Neural cell (in vitro differentiated cells): Measurements from ENCODE around the gene METTL24. TPM values are rescaled to one million over a fixed set of nuclear protein-coding genes. Genes with fewer than 3 reads are reported as not detected.

Experiments
- H2AFZ ChIP-seq: fragments of 200-600, 300-800 bp; sonication (generic), shearing (Covaris generic); 2 replicates; pipeline ENCODE4 v1.6.0; 2014; ENCODE audit warnings: low read depth, mild to moderate bottlenecking, antibody characterized with exemption, low read length, moderate library complexity
- H3F3A ChIP-seq: fragments of 200-600 bp; shearing (Covaris generic); 2 replicates; pipeline ENCODE4 v1.6.1; 2016; ENCODE audit warnings: mild to moderate bottlenecking, moderate library complexity, mixed read lengths, antibody characterized with exemption, low read length; ENCODE audit not compliant: insufficient read depth, poor library complexity, severe bottlenecking
- H3K27ac ChIP-seq: fragments of 200-600, 300-800 bp; sonication (generic), shearing (Covaris generic); 2 replicates; pipeline ENCODE4 v1.5.1; 2014; ENCODE audit warnings: mild to moderate bottlenecking, low read length, moderate library complexity
- H3K27me3 ChIP-seq: fragments of 300-800, 200-600 bp; sonication (generic), shearing (Covaris generic); 2 replicates; pipeline ENCODE4 v1.6.0; 2014; ENCODE audit warnings: mild to moderate bottlenecking, low read depth, low read length, moderate library complexity; ENCODE audit not compliant: insufficient read depth
- H3K36me3 ChIP-seq: fragments of 300-800, 200-600 bp; sonication (generic), shearing (Covaris generic); 2 replicates; pipeline ENCODE4 v1.5.1; 2014; ENCODE audit warnings: mild to moderate bottlenecking, antibody characterized with exemption, low read length, moderate library complexity; ENCODE audit not compliant: insufficient read depth
- H3K4me2 ChIP-seq: fragments of 300-800, 200-600 bp; sonication (generic), shearing (Covaris generic); 2 replicates; pipeline ENCODE4 v1.6.0; 2014; ENCODE audit warnings: mild to moderate bottlenecking, low read length
- H3K4me3 ChIP-seq: fragments of 300-800, 200-600 bp; sonication (generic), shearing (Covaris generic); 2 replicates; pipeline ENCODE4 v1.5.1; 2014; ENCODE audit warnings: mild to moderate bottlenecking, low read length, moderate library complexity
- H3K79me2 ChIP-seq: fragments of 200-600 bp; shearing (Covaris generic); replicated peaks from 2 replicates; pipeline ENCODE4 v1.6.0; 2014; ENCODE audit warnings: mild to moderate bottlenecking, low read length, moderate library complexity; ENCODE audit not compliant: insufficient read depth
- H3K9ac ChIP-seq: fragments of 300-800, 200-600 bp; sonication (generic), shearing (Covaris generic); 2 replicates; pipeline ENCODE4 v1.6.1; 2016; ENCODE audit warnings: mild to moderate bottlenecking, low read length, mixed read lengths
- H3K9me2 ChIP-seq: fragments of 200-600 bp; shearing (Covaris generic); 2 replicates; pipeline ENCODE4 v1.6.1; 2016; ENCODE audit warnings: mild to moderate bottlenecking, low read length, mixed read lengths; ENCODE audit not compliant: insufficient read depth
- H3K9me3 ChIP-seq: fragments of 200-600, 300-800 bp; sonication (generic), shearing (Covaris generic); 2 replicates; pipeline ENCODE4 v1.6.1; 2016; ENCODE audit warnings: mild to moderate bottlenecking, mixed run types, low read length, moderate library complexity, mixed read lengths
- H4K20me1 ChIP-seq: fragments of 200-600 bp; shearing (Covaris generic); 2 replicates; pipeline ENCODE4 v1.6.1; 2016; ENCODE audit warnings: mild to moderate bottlenecking, mixed run types; ENCODE audit not compliant: insufficient read depth
- EP300 ChIP-seq: fragments of 450-650 bp; conservative IDR thresholded peaks from 2 replicates; pipeline ENCODE4 v1.6.1; 2014; ENCODE audit warnings: antibody characterized with exemption, mild to moderate bottlenecking, moderate library complexity; ENCODE audit not compliant: poor library complexity, severe bottlenecking
- MXI1 ChIP-seq: fragments of 450-650 bp; conservative IDR thresholded peaks from 2 replicates; pipeline ENCODE4 v1.6.1; 2014; ENCODE audit warnings: antibody characterized with exemption, mild to moderate bottlenecking; ENCODE audit not compliant: poor library complexity, severe bottlenecking
- POLR2AphosphoS5 ChIP-seq: IDR thresholded peaks from 2 replicates; pipeline ENCODE4 v1.6.1; 2012
- RAD21 ChIP-seq: fragments of 450-650 bp; conservative IDR thresholded peaks from 2 replicates; pipeline ENCODE4 v1.6.1; 2014; ENCODE audit warnings: antibody characterized with exemption, mild to moderate bottlenecking, moderate library complexity
- SMC3 ChIP-seq: fragments of 450-650 bp; conservative IDR thresholded peaks from 2 replicates; pipeline ENCODE4 v1.6.1; 2014; ENCODE audit warnings: antibody characterized with exemption, mild to moderate bottlenecking, moderate library complexity; ENCODE audit not compliant: poor library complexity
- TAF1 ChIP-seq: IDR thresholded peaks from 2 replicates; pipeline ENCODE4 v1.6.1; 2012; ENCODE audit warnings: low read depth
- polyA plus RNA-seq: library from polyadenylated mRNA; depleted of rRNA; stranded (reverse); fragments of >200 nt; gene quantifications from 2 replicates; pipeline ENCODE4 v1.2.3, GENCODE V29; 2014
- TF ChIP-seq, protein P1 (sequence below): IDR thresholded peaks from 2 replicates; pipeline ENCODE4 v1.6.1; 2012; ENCODE audit warnings: borderline replicate concordance
- TF ChIP-seq, protein P2 (sequence below): fragments of 450-650 bp; IDR thresholded peaks from 2 replicates; pipeline ENCODE4 v1.5.1; 2014; ENCODE audit warnings: antibody characterized with exemption, mild to moderate bottlenecking, moderate library complexity; ENCODE audit not compliant: poor library complexity, severe bottlenecking

Gene METTL24
- polyA plus RNA-seq, 1 donor from 2014 or later, result not detected

DNA sequence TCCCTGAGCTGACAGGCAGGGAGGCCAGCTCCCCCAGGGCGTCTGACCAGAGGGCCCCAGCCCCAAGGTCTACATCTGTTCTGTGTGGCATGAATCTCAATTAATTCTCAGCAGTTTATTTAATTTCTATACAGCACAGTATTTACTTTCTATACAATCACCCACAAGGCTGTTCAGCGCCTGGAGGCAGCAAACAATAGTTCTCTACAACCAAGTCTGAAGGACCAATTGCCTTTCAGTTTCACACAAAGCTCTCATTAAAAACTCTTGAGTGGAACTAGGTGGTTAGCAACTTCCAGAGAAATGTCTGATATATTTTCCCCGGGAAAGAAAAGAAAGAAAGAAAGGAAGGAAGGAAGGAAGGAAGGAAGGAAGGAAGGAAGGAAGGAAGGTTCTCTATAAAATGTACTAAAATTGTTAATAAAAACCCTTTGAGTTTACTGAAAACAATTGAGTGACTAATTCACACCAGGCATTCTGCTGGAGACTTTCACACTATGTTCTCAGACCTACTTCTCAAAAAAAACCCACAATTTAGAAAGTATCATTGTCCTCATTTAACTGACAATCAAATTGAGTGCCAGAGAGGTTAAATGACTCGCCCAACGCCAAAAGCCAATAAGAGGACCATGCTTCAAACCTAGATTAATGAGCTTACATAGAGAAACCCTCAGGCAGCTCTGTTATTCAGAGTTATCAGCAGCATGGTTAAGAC is 62.5 kb downstream of the METTL24 start:
- Histone ChIP-seq H3K36me3 (no peaks in the 10 kb centered on the region), H3K9ac (no peak overlapping the region), H3K27me3 (no peaks in the 10 kb centered on the region), H3K9me3 (no peaks in the 10 kb centered on the region), H3K79me2 (no peaks in the 10 kb centered on the region), H4K20me1 (no peaks in the 10 kb centered on the region), H3K27ac (no peak overlapping the region), H2AFZ (no peak overlapping the region), H3K9me2 (no peaks in the 10 kb centered on the region), H3F3A (no peaks in the 10 kb centered on the region), H3K4me2 (no peak overlapping the region), H3K4me3 (no peak overlapping the region)
- TF ChIP-seq RAD21 (no peak), EP300 (no peak)

DNA sequence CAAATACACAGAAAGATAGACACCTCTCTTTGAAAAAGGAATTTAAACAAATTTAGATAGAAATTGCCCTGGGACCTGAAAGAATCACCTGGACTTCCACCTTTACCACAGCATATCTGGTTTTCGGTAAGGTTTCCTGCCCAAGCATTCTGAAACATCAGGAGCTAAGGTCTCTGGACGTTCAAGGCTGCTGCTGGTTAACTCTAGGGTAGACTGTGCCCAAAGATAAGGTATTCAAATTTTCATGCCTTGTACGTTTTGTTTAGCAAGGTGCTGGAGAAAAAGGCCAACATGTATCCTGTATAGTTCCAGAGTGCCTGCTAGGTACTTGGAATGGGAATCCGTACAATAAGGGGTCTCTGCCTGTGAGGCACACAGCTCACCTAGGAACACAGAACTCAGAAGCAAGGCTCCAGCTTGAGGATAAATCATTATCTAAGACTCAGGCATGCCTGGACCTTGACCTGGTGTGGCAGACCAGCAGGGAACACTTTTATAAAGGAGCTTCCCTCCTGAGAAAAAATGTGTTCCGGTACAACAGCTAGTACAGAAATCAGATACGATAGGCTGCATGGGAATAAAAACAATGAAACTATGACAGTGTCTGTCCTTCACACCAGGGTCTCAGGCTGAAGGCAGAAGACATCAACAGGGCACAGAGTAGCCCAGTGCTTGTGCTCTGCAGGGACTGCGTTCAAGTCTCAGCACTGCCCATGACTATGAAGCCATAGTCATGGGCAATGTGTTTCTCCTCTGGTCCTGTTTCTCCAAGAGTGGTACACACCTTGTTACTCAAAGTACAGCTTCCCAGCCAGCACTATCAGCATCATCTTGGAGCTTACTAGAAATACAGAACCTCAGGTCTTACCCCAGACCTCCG is 70.4 kb downstream of the METTL24 start:
- Histone ChIP-seq H3K9ac (no peak overlapping the region), H3K9me2 (no peaks in the 10 kb centered on the region), H3K27me3 (no peaks in the 10 kb centered on the region), H4K20me1 (no peaks in the 10 kb centered on the region), H3K4me3 (no peak overlapping the region), H3K27ac (no peak overlapping the region), H3K79me2 (no peaks in the 10 kb centered on the region), H3F3A (no peaks in the 10 kb centered on the region), H3K9me3 (no peaks in the 10 kb centered on the region), H3K36me3 (no peaks in the 10 kb centered on the region), H3K4me2 (no peak overlapping the region), H2AFZ (no peak overlapping the region)
- TF ChIP-seq TAF1 (no peak), RAD21 (no peak), MXI1 (no peak), EP300 (no peak), SMC3 (no peak), POLR2AphosphoS5 (no peak)
- TF ChIP-seq, protein P1, sequence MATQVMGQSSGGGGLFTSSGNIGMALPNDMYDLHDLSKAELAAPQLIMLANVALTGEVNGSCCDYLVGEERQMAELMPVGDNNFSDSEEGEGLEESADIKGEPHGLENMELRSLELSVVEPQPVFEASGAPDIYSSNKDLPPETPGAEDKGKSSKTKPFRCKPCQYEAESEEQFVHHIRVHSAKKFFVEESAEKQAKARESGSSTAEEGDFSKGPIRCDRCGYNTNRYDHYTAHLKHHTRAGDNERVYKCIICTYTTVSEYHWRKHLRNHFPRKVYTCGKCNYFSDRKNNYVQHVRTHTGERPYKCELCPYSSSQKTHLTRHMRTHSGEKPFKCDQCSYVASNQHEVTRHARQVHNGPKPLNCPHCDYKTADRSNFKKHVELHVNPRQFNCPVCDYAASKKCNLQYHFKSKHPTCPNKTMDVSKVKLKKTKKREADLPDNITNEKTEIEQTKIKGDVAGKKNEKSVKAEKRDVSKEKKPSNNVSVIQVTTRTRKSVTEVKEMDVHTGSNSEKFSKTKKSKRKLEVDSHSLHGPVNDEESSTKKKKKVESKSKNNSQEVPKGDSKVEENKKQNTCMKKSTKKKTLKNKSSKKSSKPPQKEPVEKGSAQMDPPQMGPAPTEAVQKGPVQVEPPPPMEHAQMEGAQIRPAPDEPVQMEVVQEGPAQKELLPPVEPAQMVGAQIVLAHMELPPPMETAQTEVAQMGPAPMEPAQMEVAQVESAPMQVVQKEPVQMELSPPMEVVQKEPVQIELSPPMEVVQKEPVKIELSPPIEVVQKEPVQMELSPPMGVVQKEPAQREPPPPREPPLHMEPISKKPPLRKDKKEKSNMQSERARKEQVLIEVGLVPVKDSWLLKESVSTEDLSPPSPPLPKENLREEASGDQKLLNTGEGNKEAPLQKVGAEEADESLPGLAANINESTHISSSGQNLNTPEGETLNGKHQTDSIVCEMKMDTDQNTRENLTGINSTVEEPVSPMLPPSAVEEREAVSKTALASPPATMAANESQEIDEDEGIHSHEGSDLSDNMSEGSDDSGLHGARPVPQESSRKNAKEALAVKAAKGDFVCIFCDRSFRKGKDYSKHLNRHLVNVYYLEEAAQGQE, result no peak
- TF ChIP-seq, protein P2, sequence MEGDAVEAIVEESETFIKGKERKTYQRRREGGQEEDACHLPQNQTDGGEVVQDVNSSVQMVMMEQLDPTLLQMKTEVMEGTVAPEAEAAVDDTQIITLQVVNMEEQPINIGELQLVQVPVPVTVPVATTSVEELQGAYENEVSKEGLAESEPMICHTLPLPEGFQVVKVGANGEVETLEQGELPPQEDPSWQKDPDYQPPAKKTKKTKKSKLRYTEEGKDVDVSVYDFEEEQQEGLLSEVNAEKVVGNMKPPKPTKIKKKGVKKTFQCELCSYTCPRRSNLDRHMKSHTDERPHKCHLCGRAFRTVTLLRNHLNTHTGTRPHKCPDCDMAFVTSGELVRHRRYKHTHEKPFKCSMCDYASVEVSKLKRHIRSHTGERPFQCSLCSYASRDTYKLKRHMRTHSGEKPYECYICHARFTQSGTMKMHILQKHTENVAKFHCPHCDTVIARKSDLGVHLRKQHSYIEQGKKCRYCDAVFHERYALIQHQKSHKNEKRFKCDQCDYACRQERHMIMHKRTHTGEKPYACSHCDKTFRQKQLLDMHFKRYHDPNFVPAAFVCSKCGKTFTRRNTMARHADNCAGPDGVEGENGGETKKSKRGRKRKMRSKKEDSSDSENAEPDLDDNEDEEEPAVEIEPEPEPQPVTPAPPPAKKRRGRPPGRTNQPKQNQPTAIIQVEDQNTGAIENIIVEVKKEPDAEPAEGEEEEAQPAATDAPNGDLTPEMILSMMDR, result no peak
